Right ventricle myocardium superior (tissue), 1 donor: ENCODE measurements around the gene C6orf118. TPM values are rescaled to one million over a fixed set of nuclear protein-coding genes. Genes with fewer than 3 reads are reported as not detected.

ENCODE experiments used
- ATAC-seq: fragments of 200-7000 bp; cut with Tn5 transposase; one replicate; pipeline ENCODE4 v1.9.1; 2020; ENCODE audit warnings: mild to moderate bottlenecking; ENCODE audit not compliant: poor library complexity
- DNase-seq: peaks from one replicate; pipeline ENCODE4 v3.0.0-alpha.2; 2020
- intact Hi-C: fragments of 100-400 bp; cut with DNase I; formaldehyde crosslinking; loops from one replicate; pipeline ENCODE4 v1.11.2; 2022
- long read RNA-seq: library from polyadenylated mRNA; unstranded; transcript quantifications from one replicate; pipeline ENCODE4 v2.0.0, GENCODE V29; 2021
- total RNA-seq: library from RNA; stranded (reverse); fragmentation: NEBNext Ultra II Directional; extraction: Animal tissue kit (Norgen Biotek cat#: 25700); gene quantifications from one replicate; pipeline ENCODE4 v1.2.1, GENCODE V29; 2021
- donor health status: DM: no; HTN: yes; CAD: no; lungs with severe emphysema.

Gene C6orf118
- not detected for total RNA-seq
- long read RNA-seq: 0 reads

DNA sequence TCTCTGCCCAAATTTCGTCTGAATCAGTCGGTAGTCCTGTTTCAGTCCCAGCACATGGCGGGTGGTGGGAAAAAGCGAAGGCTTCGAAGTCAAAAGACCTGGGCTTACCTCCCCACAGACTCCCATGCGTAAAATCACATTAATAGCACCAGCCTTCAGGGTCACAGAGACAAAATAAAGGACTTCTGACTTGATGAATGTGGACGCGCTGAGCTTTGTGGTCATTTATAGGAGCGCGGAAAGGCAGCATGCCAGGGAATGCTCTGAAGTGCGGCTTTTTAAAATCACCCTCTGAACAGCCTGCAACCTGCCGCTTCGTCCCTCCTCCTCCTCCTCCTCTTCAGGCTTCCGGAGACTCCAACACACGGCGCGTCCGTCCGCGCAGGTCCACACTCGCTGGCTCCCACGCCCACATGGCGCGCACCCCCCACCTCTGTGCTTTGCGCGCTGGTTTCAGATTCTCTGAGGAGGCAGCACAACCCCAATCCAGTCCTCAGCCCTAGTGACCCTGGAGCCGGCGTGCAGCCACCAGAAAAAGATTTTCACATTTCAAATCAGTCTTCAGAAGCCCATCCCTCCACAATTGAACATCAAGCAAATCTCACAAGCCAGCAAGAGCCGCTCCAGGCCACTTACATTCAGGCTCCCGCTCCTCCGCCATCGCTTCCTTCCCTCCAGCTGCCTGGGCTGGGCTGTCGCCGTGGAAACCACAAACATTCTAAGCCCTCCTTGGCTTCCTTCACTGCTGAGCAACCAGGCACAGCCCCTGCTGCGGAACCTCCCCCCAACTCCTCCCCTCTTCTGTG, at the start of gene C6orf118:
Gene C6orf118 (minus strand): TSS at position 680 of the 806 bp plus-strand sequence. CDS start 19 bp downstream, at position 661.
- intact Hi-C loops: no loop called here
- ATAC-seq (peak; percentile 89), DNase-seq (peak; percentile 73)

GRCh38 chr6:165345700-165346099, 36.3 kb upstream of the C6orf118 start:
- DNase-seq: no peak
- intact Hi-C loops: no loop called here
- no peak for ATAC-seq

- intact Hi-C loops: no loop called here
- no peak for ATAC-seq
- DNase-seq: no peak
Observed at GRCh38 chr6:165340532-165340931, 31.1 kb upstream of the C6orf118 start.

GRCh38 chr6:165325609-165326008, 16.2 kb upstream of the C6orf118 start:
- no peak for DNase-seq
- intact Hi-C loops: no loop called here
- ATAC-seq: no peak

DNA sequence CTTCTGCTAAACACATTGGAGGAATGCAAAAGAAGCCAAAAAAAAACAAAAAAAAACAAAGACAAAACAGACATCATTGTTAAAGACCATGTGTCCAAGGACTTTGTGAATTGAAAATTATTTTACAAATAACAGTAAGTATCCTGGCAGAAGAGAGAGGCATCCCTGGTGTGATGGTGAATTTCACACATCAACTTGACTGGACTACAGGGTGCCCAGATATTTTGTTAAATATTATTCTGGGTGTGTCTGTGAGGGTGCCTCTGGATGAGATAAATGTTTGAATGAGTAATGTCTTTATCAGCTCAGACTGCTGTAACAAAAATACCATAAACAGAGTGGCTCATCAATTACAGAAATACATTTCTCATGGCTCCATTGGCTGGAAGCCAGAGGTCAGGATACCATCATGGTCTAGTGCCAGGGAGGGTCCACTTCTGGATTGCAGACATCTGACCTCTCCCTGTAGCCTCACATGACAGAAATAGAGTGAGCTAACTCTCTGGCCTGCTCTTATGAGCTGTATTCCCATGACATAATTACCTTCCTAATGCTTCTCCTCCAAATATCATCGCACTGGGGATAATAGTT, 12.2 kb upstream of the C6orf118 start:
- intact Hi-C loops: no loop called here
- ATAC-seq (no peak), DNase-seq (no peak)

GRCh38 chr6:165321150-165321549, 11.7 kb upstream of the C6orf118 start:
- no peak for DNase-seq
- intact Hi-C loops: no loop called here

GRCh38 chr6:165317723-165318122, 8.3 kb upstream of the C6orf118 start:
- DNase-seq (no peak), ATAC-seq (no peak)
- intact Hi-C loops: no loop called here

More at GRCh38 chr6:165321150-165321549, 11.7 kb upstream of the C6orf118 start:
- no peak for ATAC-seq

- DNase-seq: no peak
- intact Hi-C loops: no loop called here
- ATAC-seq: no peak
Observed at GRCh38 chr6:165306955-165307354, 2.5 kb downstream of the C6orf118 start.

GRCh38 chr6:165301372-165302246, 7.8 kb downstream of the C6orf118 start:
- DNase-seq (no peak), ATAC-seq (no peak)
- intact Hi-C loops: no loop called here

DNA sequence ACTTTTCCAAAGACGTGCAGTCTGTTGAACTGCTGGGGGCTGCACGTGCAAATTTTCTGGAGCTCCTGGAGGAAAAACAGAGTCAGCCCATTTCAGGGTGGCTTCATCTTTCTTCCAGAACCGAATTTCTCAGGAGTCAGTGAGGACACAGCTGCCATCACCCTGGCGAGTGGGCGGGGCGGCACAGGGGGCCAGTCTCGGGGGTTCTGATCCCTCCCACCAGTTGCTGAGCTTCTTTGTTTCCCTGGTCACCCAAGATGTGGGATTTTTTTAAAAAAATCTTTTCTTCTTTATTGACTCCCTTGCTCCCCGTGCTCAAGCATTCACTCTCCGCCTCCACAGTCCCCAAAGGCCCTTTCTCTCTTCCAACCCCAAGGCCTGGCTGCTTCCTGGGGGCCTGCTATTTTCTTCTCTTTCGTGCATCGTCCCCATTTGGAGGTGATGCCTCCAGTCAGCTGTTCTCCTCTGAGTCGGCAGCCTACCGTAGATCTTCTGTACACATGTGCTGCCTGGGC, 8.9 kb downstream of the C6orf118 start:
- DNase-seq: no peak
- intact Hi-C loops: no loop called here
- ATAC-seq: no peak

DNA sequence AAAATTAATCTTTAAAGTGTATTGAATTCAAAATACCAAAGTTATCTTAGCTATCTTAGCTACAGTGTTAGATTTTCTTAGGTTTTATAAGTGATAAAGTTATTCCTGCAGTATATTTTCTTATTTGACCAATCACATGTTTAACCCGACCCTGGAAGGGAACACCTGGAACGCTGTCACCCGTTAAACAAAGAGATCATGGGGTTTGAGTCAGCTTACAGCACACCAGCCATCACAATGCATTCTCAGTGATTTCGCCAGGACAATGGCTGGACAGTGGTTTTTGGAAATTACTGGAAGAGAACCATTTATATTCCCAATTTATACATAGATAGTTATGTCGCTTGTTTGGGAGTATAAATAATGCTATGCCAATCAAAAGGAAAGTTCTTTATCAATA, 10.5 kb downstream of the C6orf118 start:
- intact Hi-C loops: no loop called here
- DNase-seq (no peak), ATAC-seq (no peak)

DNA sequence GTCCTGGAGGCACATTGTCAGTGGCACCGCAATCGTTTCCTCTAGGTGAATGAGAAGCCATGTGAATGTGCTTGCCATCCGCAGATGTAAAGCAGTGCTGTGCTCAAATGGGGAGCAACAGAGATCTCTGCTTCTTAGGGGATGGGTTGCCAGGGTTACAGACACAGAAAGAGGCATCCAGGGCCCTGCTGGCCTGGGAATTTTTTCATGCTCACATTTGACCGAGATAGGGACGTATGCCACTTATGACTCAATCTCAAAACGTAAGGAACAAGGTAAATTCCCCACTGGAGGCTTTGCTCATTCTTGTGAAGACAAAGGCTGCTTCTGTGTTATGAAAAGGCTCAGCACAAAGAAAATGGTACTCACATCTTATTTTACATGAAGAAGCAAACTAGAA, 11.0 kb downstream of the C6orf118 start:
- no peak for ATAC-seq
- no peak for DNase-seq
- intact Hi-C loops: no loop called here

DNA sequence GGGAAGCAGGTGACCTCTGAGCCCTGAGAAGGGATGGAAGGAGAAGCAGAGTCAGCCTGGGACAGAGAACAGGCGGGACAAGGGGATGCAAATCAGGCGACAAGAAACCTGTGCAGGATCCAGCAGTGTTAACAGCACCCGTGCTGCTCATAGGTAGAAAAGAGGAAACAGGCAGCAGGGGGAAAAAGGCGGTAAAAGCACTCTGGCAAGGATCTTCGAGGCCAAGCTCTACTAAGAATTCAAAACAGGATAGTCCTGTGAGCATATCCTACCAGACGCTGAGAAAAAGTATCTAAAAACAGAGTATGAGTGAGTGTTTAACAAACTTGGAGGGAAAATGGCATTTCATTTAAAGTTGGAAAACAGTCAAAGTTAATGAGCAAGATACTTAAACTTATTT, 16.7 kb downstream of the C6orf118 start:
- no peak for ATAC-seq
- no peak for DNase-seq
- intact Hi-C loops: no loop called here

DNA sequence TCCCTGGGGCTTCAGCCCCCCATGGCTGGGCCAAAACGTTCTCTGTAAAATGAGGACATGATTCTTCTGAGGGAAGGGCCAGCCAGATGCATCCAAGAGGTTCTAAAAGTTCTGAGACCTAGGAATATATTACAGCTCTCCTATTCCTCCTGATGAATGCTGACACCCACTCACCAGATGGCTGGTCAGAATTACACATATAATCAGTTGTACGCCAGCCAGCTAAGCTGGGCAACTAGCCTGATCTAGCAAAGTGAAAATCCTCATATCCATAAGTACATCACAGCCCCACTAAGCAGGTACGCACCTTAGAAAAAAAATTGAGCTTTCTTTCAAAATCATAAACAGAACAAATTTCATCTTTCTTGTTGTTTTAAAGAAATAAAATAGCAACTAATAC, 34.8 kb downstream of the C6orf118 start:
- intact Hi-C loops: no loop called here
- no peak for DNase-seq
- ATAC-seq: no peak

- intact Hi-C loops: no loop called here
- no peak for ATAC-seq
- no peak for DNase-seq
Observed at GRCh38 chr6:165272585-165272984, 36.8 kb downstream of the C6orf118 start.

DNA sequence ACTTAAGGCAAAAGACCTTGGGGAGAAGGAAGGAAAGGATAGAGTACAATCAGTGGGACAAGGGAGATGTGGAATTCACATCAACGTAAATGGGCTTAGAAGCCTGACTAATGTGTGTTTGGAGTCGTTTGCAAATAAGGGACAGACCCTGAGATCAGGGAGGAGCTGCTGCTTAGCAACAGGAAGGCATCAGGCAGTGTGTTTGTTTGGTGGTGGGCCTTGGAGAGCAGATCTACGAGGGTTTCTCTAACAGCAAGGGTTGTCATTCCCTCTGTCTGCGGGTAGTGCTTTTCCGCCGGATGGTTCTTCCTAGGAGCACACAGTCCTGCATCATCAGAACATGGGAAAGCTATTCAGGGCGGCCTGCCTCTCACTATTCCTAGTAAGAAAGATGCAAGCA, 40.4 kb downstream of the C6orf118 start:
- no peak for DNase-seq
- intact Hi-C loops: no loop called here
- no peak for ATAC-seq

GRCh38 chr6:165266621-165267020, 42.8 kb downstream of the C6orf118 start:
- intact Hi-C loops: no loop called here
- DNase-seq (no peak), ATAC-seq (no peak)

GRCh38 chr6:165266191-165266590, 43.2 kb downstream of the C6orf118 start:
- no peak for ATAC-seq
- intact Hi-C loops: no loop called here

GRCh38 chr6:165260462-165260861, 48.9 kb downstream of the C6orf118 start:
- intact Hi-C loops: no loop called here
- ATAC-seq (no peak), DNase-seq (no peak)

More at GRCh38 chr6:165266191-165266590, 43.2 kb downstream of the C6orf118 start:
- DNase-seq: no peak
